T-helper 22 cell (primary cell): ENCODE results near the gene S100A1.
"Not testable (repeated sequence)": the region's sequence is repeated elsewhere in the genome, so short reads cannot be mapped to it uniquely, and the experiment has no call there.

Experiments used
- DNase-seq: peaks from one replicate; pipeline ENCODE4 v3.0.0-alpha.2; 2020; ENCODE audit warnings: low read depth

The S100A1 gene

GRCh38 chr1:153627715-153628626, at the start of gene S100A1:
Gene S100A1, plus strand, starts transcription at chr1:153628434. Its CDS starts 2,088 bp downstream, at chr1:153630522.
- DNase-seq: no peak

- no peak for DNase-seq
These were observed 49.7 kb upstream of the S100A1 start for GRCh38 chr1:153578490-153578889.

- no peak for DNase-seq
These were observed 49.3 kb upstream of the S100A1 start for GRCh38 chr1:153578936-153579335.

- not testable (repeated sequence) for DNase-seq
These were observed 45.4 kb upstream of the S100A1 start for GRCh38 chr1:153582836-153583235.

GRCh38 chr1:153583514-153583913, 44.7 kb upstream of the S100A1 start:
- DNase-seq: not testable (repeated sequence)

GRCh38 chr1:153583976-153584375, 44.3 kb upstream of the S100A1 start:
- DNase-seq: no peak

GRCh38 chr1:153585006-153585405, 43.2 kb upstream of the S100A1 start:
- DNase-seq: no peak

- no peak for DNase-seq
These were observed 41.9 kb upstream of the S100A1 start for GRCh38 chr1:153586347-153586746.

- DNase-seq: no peak
These were observed 40.9 kb upstream of the S100A1 start for GRCh38 chr1:153587314-153587713.

- DNase-seq: not testable (repeated sequence)
These were observed 40.2 kb upstream of the S100A1 start for GRCh38 chr1:153588033-153588432.

- DNase-seq: no peak
These were observed 39.8 kb upstream of the S100A1 start for GRCh38 chr1:153588482-153588881.

- DNase-seq: no peak
These were observed 35.5 kb upstream of the S100A1 start for GRCh38 chr1:153592748-153593147.

- DNase-seq: no peak
These were observed 31.0 kb upstream of the S100A1 start for GRCh38 chr1:153597206-153597605.

GRCh38 chr1:153598309-153599172, 29.7 kb upstream of the S100A1 start:
- DNase-seq: no peak

GRCh38 chr1:153599847-153600246, 28.4 kb upstream of the S100A1 start:
- no peak for DNase-seq

GRCh38 chr1:153602749-153603148, 25.5 kb upstream of the S100A1 start:
- no peak for DNase-seq

- no peak for DNase-seq
These were observed 22.0 kb upstream of the S100A1 start for GRCh38 chr1:153606194-153606593.

GRCh38 chr1:153607381-153607780, 20.9 kb upstream of the S100A1 start:
- no peak for DNase-seq

- DNase-seq: no peak
These were observed 20.0 kb upstream of the S100A1 start for GRCh38 chr1:153608089-153608682.

- DNase-seq: no peak
These were observed 19.3 kb upstream of the S100A1 start for GRCh38 chr1:153608742-153609584.

GRCh38 chr1:153609585-153609907, 18.7 kb upstream of the S100A1 start:
- no peak for DNase-seq

- no peak for DNase-seq
These were observed 17.9 kb upstream of the S100A1 start for GRCh38 chr1:153610334-153610733.
